Upper lobe of right lung (tissue), 1 donor: Measurements from ENCODE around the gene MAX. TPM values are rescaled to one million over a fixed set of nuclear protein-coding genes. Genes with fewer than 3 reads are reported as not detected.

Experiments
- ATAC-seq: fragments of 200-7000 bp; cut with Tn5 transposase; one replicate; pipeline ENCODE4 v1.9.1; 2020; ENCODE audit warnings: mild to moderate bottlenecking, moderate library complexity
- DNase-seq: peaks from one replicate; pipeline ENCODE4 v3.0.0-alpha.2; 2020
- H3K27ac ChIP-seq: fragments of 200-600 bp; one replicate; pipeline ENCODE4 v1.8.0; 2022
- H3K27me3 ChIP-seq: fragments of 200-600 bp; one replicate; pipeline ENCODE4 v1.8.0; 2022; ENCODE audit warnings: mild to moderate bottlenecking
- H3K36me3 ChIP-seq: fragments of 200-600 bp; one replicate; pipeline ENCODE4 v1.8.0; 2022
- H3K4me1 ChIP-seq: fragments of 200-600 bp; one replicate; pipeline ENCODE4 v1.8.0; 2022
- H3K4me3 ChIP-seq: fragments of 200-600 bp; one replicate; pipeline ENCODE4 v1.8.0; 2022; ENCODE audit warnings: mild to moderate bottlenecking
- H3K9me3 ChIP-seq: fragments of 200-600 bp; one replicate; pipeline ENCODE4 v1.8.0; 2022
- intact Hi-C: fragments of 100-400 bp; cut with DNase I; formaldehyde crosslinking; loops from one replicate; pipeline ENCODE4 v1.11.0; 2022
- total RNA-seq: library from RNA; stranded (reverse); fragmentation: NEBNext Ultra II Directional; extraction: Animal tissue kit (Norgen Biotek cat#: 25700); gene quantifications from one replicate; pipeline ENCODE4 v1.2.1, GENCODE V29; 2021
- TF ChIP-seq, protein P1 (sequence below): fragments of 200-600 bp; IDR thresholded peaks from one replicate; pipeline ENCODE4 v1.8.0; 2022; ENCODE audit warnings: antibody characterized with exemption
- donor health status: DM: no; HTN: yes; CAD: no; lungs with severe emphysema.

Gene MAX
- total RNA-seq, 1 donor from 2014 or later: 102 TPM

DNA sequence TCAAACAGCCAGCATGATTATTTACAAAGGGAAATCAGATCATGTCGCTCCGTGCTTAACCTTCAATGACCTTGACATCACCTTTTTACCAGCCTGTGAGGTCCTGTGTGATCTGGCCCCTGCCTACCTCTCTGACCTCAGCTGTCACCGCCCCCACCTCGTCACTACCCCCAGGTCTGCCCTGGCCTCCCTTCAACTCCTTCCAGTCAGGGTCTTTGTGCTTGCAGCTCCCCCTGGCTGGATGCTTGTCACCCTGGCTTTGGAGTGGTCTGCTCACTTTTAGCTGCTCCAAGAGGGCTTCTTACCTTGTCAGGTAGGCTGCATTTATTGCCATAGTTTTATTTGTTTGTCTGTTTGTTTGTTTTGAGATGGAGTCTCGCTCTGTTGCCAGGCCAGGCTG is 8.2 kb upstream of the MAX start:
- H3K27me3 ChIP-seq: no peaks in the 10 kb centered on the region
- no peaks in the 10 kb centered on the region for H3K9me3 ChIP-seq
- no peak overlapping the region for H3K27ac ChIP-seq
- H3K36me3 ChIP-seq: no peaks in the 10 kb centered on the region
- H3K4me1 ChIP-seq: no peaks in the 10 kb centered on the region
- ATAC-seq (no peak), DNase-seq (no peak)
- TF ChIP-seq, protein P1, sequence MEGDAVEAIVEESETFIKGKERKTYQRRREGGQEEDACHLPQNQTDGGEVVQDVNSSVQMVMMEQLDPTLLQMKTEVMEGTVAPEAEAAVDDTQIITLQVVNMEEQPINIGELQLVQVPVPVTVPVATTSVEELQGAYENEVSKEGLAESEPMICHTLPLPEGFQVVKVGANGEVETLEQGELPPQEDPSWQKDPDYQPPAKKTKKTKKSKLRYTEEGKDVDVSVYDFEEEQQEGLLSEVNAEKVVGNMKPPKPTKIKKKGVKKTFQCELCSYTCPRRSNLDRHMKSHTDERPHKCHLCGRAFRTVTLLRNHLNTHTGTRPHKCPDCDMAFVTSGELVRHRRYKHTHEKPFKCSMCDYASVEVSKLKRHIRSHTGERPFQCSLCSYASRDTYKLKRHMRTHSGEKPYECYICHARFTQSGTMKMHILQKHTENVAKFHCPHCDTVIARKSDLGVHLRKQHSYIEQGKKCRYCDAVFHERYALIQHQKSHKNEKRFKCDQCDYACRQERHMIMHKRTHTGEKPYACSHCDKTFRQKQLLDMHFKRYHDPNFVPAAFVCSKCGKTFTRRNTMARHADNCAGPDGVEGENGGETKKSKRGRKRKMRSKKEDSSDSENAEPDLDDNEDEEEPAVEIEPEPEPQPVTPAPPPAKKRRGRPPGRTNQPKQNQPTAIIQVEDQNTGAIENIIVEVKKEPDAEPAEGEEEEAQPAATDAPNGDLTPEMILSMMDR: no peak
- intact Hi-C loops: no loop called here
- no peak overlapping the region for H3K4me3 ChIP-seq

- no peak for DNase-seq
- Histone ChIP-seq H3K4me3 (no peak overlapping the region), H3K4me1 (no peaks in the 10 kb centered on the region), H3K27me3 (no peaks in the 10 kb centered on the region), H3K36me3 (no peaks in the 10 kb centered on the region), H3K9me3 (no peaks in the 10 kb centered on the region), H3K27ac (no peak overlapping the region)
- intact Hi-C loops: no loop called here
- TF ChIP-seq, protein P1: no peak
- ATAC-seq: no peak
Observed at GRCh38 chr14:65109357-65109756, 7.0 kb upstream of the MAX start.

- H3K4me3 ChIP-seq: no peak overlapping the region
- H3K36me3 ChIP-seq: no peaks in the 10 kb centered on the region
- TF ChIP-seq, protein P1: no peak
- no peaks in the 10 kb centered on the region for H3K27me3 ChIP-seq
- no peak overlapping the region for H3K27ac ChIP-seq
- DNase-seq: no peak
- intact Hi-C loops: no loop called here
- no peaks in the 10 kb centered on the region for H3K9me3 ChIP-seq
- ATAC-seq: no peak
- H3K4me1 ChIP-seq: peaks cover 5% of the 10 kb centered on the region
Observed at GRCh38 chr14:65107200-65107599, 4.9 kb upstream of the MAX start.

DNA sequence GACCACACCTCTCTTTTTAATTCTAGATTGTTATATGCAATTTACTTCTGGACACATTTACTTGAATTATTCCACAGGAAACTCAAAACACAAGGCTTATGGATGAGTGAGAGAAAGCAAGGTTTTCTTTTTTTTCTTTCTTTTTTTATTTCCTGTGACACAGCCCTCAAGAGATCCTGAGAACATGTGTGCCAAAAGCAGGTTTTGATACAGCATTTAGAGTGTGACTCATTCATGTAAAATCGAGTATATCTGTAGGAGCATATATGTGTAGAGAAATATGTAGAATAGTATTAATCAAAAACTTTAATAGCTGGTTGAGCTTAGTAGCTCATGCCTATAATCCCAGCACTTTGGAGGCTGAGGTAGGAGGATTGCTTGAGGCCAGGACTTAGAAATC is 4.4 kb upstream of the MAX start:
- Histone ChIP-seq H3K4me3 (no peak overlapping the region), H3K27ac (no peak overlapping the region), H3K27me3 (no peaks in the 10 kb centered on the region), H3K36me3 (no peaks in the 10 kb centered on the region), H3K9me3 (no peaks in the 10 kb centered on the region), H3K4me1 (peaks cover 5% of the 10 kb centered on the region)
- no peak for DNase-seq
- no peak for ATAC-seq
- intact Hi-C loops: no loop called here
- TF ChIP-seq, protein P1: no peak

DNA sequence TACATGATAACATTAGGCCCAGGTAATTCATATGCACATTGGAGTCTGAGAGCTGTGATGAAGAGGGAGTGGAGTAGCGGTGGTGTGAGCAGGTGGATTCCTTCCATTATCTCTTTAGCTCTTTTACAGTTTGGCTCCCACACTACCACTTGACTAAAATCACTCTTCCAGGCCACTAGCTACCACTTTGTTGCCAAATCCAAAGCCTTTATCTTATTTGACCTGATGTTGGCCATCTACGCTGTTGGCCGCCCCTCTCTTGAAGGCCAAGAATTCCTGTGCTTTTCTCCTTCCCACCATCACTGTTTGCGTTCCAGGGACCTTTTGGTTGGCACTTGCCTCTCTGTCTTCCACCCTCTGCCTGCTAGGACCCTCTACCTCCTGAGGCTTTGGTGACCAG is 4.0 kb upstream of the MAX start:
- DNase-seq (no peak), ATAC-seq (no peak)
- no peak overlapping the region for H3K4me3 ChIP-seq
- H3K27ac ChIP-seq: no peak overlapping the region
- no peaks in the 10 kb centered on the region for H3K27me3 ChIP-seq
- TF ChIP-seq, protein P1: no peak
- H3K4me1 ChIP-seq: peaks cover 5% of the 10 kb centered on the region
- intact Hi-C loops: no loop called here
- no peaks in the 10 kb centered on the region for H3K9me3 ChIP-seq
- no peaks in the 10 kb centered on the region for H3K36me3 ChIP-seq

GRCh38 chr14:65104791-65105190 is 2.5 kb upstream of the MAX start:
- Histone ChIP-seq H3K9me3 (no peaks in the 10 kb centered on the region), H3K27ac (no peak overlapping the region), H3K4me3 (no peak overlapping the region), H3K27me3 (no peaks in the 10 kb centered on the region), H3K4me1 (peaks cover 20% of the 10 kb centered on the region), H3K36me3 (no peaks in the 10 kb centered on the region)
- no peak for DNase-seq
- intact Hi-C loops: no loop called here
- TF ChIP-seq, protein P1: no peak
- no peak for ATAC-seq
